ENCODE measurements around the gene TMEM94.

DNA sequence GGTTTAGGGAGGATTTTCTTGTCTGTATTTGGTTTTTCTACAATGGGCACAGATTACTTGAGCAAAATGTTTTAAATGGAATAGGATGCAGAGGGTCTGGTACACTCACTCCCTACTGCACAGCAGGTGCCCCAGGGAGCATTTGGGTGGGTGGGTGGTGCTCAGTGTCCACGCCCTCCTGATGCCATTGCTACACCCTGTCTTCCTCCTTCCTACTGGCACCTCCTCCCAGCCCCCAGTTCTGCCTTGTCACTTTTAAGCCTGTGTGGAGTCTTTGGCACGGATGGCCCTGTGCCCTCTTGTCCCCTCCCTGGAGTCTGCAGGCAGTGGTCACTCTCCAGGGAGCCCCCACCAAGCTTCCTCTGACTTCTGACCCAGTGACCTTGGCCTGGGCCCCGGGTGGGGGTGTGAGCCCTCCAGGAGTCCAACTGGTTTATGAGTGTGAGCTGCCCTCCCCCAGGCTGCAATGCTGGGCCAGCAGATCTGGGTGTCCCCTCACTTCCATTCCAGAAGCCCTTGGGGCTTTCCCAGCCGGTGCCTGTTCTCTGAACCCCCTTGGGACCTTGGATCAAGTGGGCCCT is 84.6 kb downstream of the TMEM94 start:
- TF ChIP-seq, protein P1, sequence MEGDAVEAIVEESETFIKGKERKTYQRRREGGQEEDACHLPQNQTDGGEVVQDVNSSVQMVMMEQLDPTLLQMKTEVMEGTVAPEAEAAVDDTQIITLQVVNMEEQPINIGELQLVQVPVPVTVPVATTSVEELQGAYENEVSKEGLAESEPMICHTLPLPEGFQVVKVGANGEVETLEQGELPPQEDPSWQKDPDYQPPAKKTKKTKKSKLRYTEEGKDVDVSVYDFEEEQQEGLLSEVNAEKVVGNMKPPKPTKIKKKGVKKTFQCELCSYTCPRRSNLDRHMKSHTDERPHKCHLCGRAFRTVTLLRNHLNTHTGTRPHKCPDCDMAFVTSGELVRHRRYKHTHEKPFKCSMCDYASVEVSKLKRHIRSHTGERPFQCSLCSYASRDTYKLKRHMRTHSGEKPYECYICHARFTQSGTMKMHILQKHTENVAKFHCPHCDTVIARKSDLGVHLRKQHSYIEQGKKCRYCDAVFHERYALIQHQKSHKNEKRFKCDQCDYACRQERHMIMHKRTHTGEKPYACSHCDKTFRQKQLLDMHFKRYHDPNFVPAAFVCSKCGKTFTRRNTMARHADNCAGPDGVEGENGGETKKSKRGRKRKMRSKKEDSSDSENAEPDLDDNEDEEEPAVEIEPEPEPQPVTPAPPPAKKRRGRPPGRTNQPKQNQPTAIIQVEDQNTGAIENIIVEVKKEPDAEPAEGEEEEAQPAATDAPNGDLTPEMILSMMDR (IDR thresholded peaks at IDR 0.05) = no peak
- TF ChIP-seq POLR2A (IDR thresholded peaks at IDR 0.05) (no peak), POLR2AphosphoS5 (IDR thresholded peaks at IDR 0.05; ENCODE audit: insufficient read depth in 1 of 2, low read depth in 1 of 2) (no peak)

Measured in vagina (tissue), 2 donors.